Naive thymus-derived CD8-positive, alpha-beta T cell (primary cell): ENCODE data around the gene PODXL. TPM values are rescaled to one million over a fixed set of nuclear protein-coding genes. Genes with fewer than 3 reads are reported as not detected.
"Not testable (repeated sequence)": the region's sequence is repeated elsewhere in the genome, so short reads cannot be mapped to it uniquely, and the experiment has no call there.

ENCODE experiments used
- ATAC-seq, 2 donors: fragments of 150-1000 bp; cut with Tn5 transposase in 1 of 2; sonication (Bioruptor Pico), chemical (Tn5 transposase) in 1 of 2; 1 replicate in 1 of 2; 2 replicates in 1 of 2; pipeline ENCODE4 v1.10.0; 2021; ENCODE audit warnings: mild to moderate bottlenecking in 2 of 2, moderate library complexity in 2 of 2
- POLR2A ChIA-PET: fragments of 350-600 bp; sonication (Branson Sonifier 250); formaldehyde crosslinking; loops from one replicate; lab custom pipeline; 2021; ENCODE audit warnings: antibody characterized with exemption; lab: Charles Lee
- DNase-seq, 10 donors: peaks; one replicate each; pipeline versions ENCODE4 v3.0.0 to v3.0.0-alpha.2; 2020 to 2022
- H3K27ac Mint-ChIP-seq, 10 donors: one replicate each; pipeline ENCODE4 v1.8.0; 2020 to 2022; ENCODE audit warnings: mild to moderate bottlenecking in 10 of 10, mixed read lengths in 10 of 10, moderate library complexity in 4 of 10, inconsistent platforms in 1 of 10
- H3K27me3 Mint-ChIP-seq, 5 donors: one replicate each; pipeline ENCODE4 v1.8.0; 2021 to 2022; ENCODE audit warnings: mixed read lengths in 5 of 5
- H3K36me3 Mint-ChIP-seq, 3 donors: one replicate each; pipeline ENCODE4 v1.8.0; 2020 to 2022; ENCODE audit warnings: mixed read lengths in 3 of 3, mild to moderate bottlenecking in 2 of 3, inconsistent platforms in 1 of 3
- H3K4me1 Mint-ChIP-seq, 4 donors: one replicate each; pipeline ENCODE4 v1.8.0; 2021 to 2022; ENCODE audit warnings: mixed read lengths in 4 of 4
- H3K4me3 Mint-ChIP-seq, 10 donors: one replicate each; pipeline ENCODE4 v1.8.0; 2020 to 2022; ENCODE audit warnings: mild to moderate bottlenecking in 10 of 10, mixed read lengths in 10 of 10, moderate library complexity in 6 of 10, inconsistent platforms in 1 of 10
- H3K9me3 Mint-ChIP-seq, 9 donors: one replicate each; pipeline ENCODE4 v1.8.0; 2020 to 2022; ENCODE audit warnings: mixed read lengths in 9 of 9, mild to moderate bottlenecking in 3 of 9, inconsistent platforms in 1 of 9, moderate library complexity in 1 of 9
- polyA plus RNA-seq, 3 donors: library from polyadenylated mRNA; unstranded; fragments of 300-500 nt; fragmentation: Illumina TruSeq; gene quantifications; one replicate each; pipeline ENCODE4 v1.2.3, GENCODE V29; 2021
- total RNA-seq, 8 experiments: library from RNA in 2 of 8; stranded (reverse) in 2 of 8; gene quantifications; one replicate each; pipeline ENCODE4 v1.2.3 and lab custom pipeline; 2021 to 2026

The PODXL gene
- total and polyA plus RNA-seq, 5 experiments from 2014 or later, result 0.08 to 0.57 (median 0.10) TPM

- POLR2A ChIA-PET, result no interaction called here
- peaks cover 9 to 19% (median 17%) of the 10 kb centered on the region in 4 donors for H3K4me1 Mint-ChIP-seq
- DNase-seq (peak; percentile 48 to 76 (median 64)), ATAC-seq (peak; percentile 95 to 97)
- H3K27ac Mint-ChIP-seq, result peak overlapping the region in 4 of 10 donors; percentile 30 to 65 (median 42)
- H3K4me3 Mint-ChIP-seq, result peak overlapping the region in 3 of 10 donors; percentile 10 to 17 (median 15)
- no peaks in the 10 kb centered on the region for H3K36me3 Mint-ChIP-seq
- H3K27me3 Mint-ChIP-seq, result peaks cover 4 to 39% (median 15%) of the 10 kb centered on the region in 5 donors
- no peaks in the 10 kb centered on the region for H3K9me3 Mint-ChIP-seq
Measured at GRCh38 chr7:131513245-131514061, 43.0 kb downstream of the PODXL start.

GRCh38 chr7:131511774-131512535 is 44.5 kb downstream of the PODXL start:
- Mint-ChIP-seq H3K9me3 (no peaks in the 10 kb centered on the region), H3K27ac (peak overlapping the region in 2 of 10 donors; percentile 51 to 66), H3K36me3 (no peaks in the 10 kb centered on the region), H3K4me1 (peaks cover 17 to 28% (median 25%) of the 10 kb centered on the region in 4 donors), H3K27me3 (peaks cover 4 to 45% (median 15%) of the 10 kb centered on the region in 5 donors), H3K4me3 (no peak overlapping the region)
- no peak for ATAC-seq
- POLR2A ChIA-PET, result interaction anchor here (1.3 kb wide), 1 partner anchor 11 kb away, joined by 7 read pairs; no protein-coding TSS in a partner anchor
- no peak for DNase-seq

GRCh38 chr7:131511071-131511470 is 45.4 kb downstream of the PODXL start:
- peaks cover 4 to 45% (median 15%) of the 10 kb centered on the region in 5 donors for H3K27me3 Mint-ChIP-seq
- peaks cover 17 to 28% (median 25%) of the 10 kb centered on the region in 4 donors for H3K4me1 Mint-ChIP-seq
- H3K27ac Mint-ChIP-seq, result no peak overlapping the region
- POLR2A ChIA-PET, result no interaction called here
- DNase-seq, result no peak
- no peak for ATAC-seq
- H3K4me3 Mint-ChIP-seq, result no peak overlapping the region
- H3K36me3 Mint-ChIP-seq, result no peaks in the 10 kb centered on the region
- H3K9me3 Mint-ChIP-seq, result no peaks in the 10 kb centered on the region

GRCh38 chr7:131509781-131510180 is 46.6 kb downstream of the PODXL start:
- Mint-ChIP-seq H3K36me3 (no peaks in the 10 kb centered on the region), H3K4me3 (no peak overlapping the region), H3K27me3 (peaks cover 4 to 45% (median 15%) of the 10 kb centered on the region in 5 donors), H3K9me3 (no peaks in the 10 kb centered on the region), H3K4me1 (peaks cover 19 to 28% (median 25%) of the 10 kb centered on the region in 4 donors), H3K27ac (no peak overlapping the region)
- ATAC-seq, result no peak
- no peak for DNase-seq
- POLR2A ChIA-PET, result no interaction called here

GRCh38 chr7:131508754-131509486 is 47.5 kb downstream of the PODXL start:
- DNase-seq (no peak), ATAC-seq (no peak)
- no peaks in the 10 kb centered on the region for H3K36me3 Mint-ChIP-seq
- peak overlapping the region in 2 of 10 donors; percentile 58 to 78 for H3K27ac Mint-ChIP-seq
- H3K4me3 Mint-ChIP-seq, result no peak overlapping the region
- POLR2A ChIA-PET, result no interaction called here
- peaks cover 21 to 28% (median 26%) of the 10 kb centered on the region in 4 donors for H3K4me1 Mint-ChIP-seq
- no peaks in the 10 kb centered on the region for H3K9me3 Mint-ChIP-seq
- peaks cover 4 to 45% (median 15%) of the 10 kb centered on the region in 5 donors for H3K27me3 Mint-ChIP-seq

GRCh38 chr7:131507592-131508331 is 48.7 kb downstream of the PODXL start:
- peak overlapping the region in 2 of 10 donors; percentile 34 to 74 for H3K27ac Mint-ChIP-seq
- peaks cover 3 to 35% (median 9%) of the 10 kb centered on the region in 5 donors for H3K27me3 Mint-ChIP-seq
- peak overlapping the region in 8 of 10 donors; percentile 9 to 63 (median 48) for H3K4me3 Mint-ChIP-seq
- peak; percentile 91 to 93 for ATAC-seq
- POLR2A ChIA-PET, result no interaction called here
- H3K9me3 Mint-ChIP-seq, result no peaks in the 10 kb centered on the region
- DNase-seq, result peak; percentile 43 to 84 (median 76)
- H3K4me1 Mint-ChIP-seq, result peaks cover 17 to 30% (median 25%) of the 10 kb centered on the region in 4 donors
- no peaks in the 10 kb centered on the region for H3K36me3 Mint-ChIP-seq

GRCh38 chr7:131506597-131506996 is 49.8 kb downstream of the PODXL start:
- DNase-seq (no peak), ATAC-seq (no peak)
- H3K27ac Mint-ChIP-seq, result peak overlapping the region in 2 of 10 donors; percentile 25 to 77
- H3K36me3 Mint-ChIP-seq, result no peaks in the 10 kb centered on the region
- H3K4me3 Mint-ChIP-seq, result no peak overlapping the region
- POLR2A ChIA-PET, result no interaction called here
- H3K27me3 Mint-ChIP-seq, result peaks cover 3 to 27% (median 4%) of the 10 kb centered on the region in 5 donors
- peaks cover 17 to 38% (median 34%) of the 10 kb centered on the region in 4 donors for H3K4me1 Mint-ChIP-seq
- H3K9me3 Mint-ChIP-seq, result no peaks in the 10 kb centered on the region

- H3K27me3 Mint-ChIP-seq, result peaks cover 3 to 20% (median 4%) of the 10 kb centered on the region in 5 donors
- H3K4me3 Mint-ChIP-seq, result no peak overlapping the region
- ATAC-seq, result no peak
- H3K27ac Mint-ChIP-seq, result peak overlapping the region in 1 of 10 donors; percentile 67
- no peaks in the 10 kb centered on the region for H3K36me3 Mint-ChIP-seq
- no peak for DNase-seq
- H3K4me1 Mint-ChIP-seq, result peaks cover 21 to 44% (median 40%) of the 10 kb centered on the region in 4 donors
- POLR2A ChIA-PET, result no interaction called here
- no peaks in the 10 kb centered on the region for H3K9me3 Mint-ChIP-seq
Measured at GRCh38 chr7:131505636-131506557, 50.5 kb downstream of the PODXL start.

GRCh38 chr7:131505037-131505620 is 51.3 kb downstream of the PODXL start:
- not testable (repeated sequence) for H3K9me3 Mint-ChIP-seq, ATAC-seq, H3K36me3 Mint-ChIP-seq, H3K4me3 Mint-ChIP-seq, DNase-seq
- POLR2A ChIA-PET, result interaction anchor here (0.5 kb wide), 1 partner anchor 1801 kb away, joined by 5 read pairs; no protein-coding TSS in a partner anchor
- Mint-ChIP-seq H3K4me1 (peaks cover 26 to 51% (median 48%) of the 10 kb centered on the region in 4 donors), H3K27ac (peak overlapping the region in 1 of 10 donors; percentile 63), H3K27me3 (peaks cover 3 to 17% (median 4%) of the 10 kb centered on the region in 5 donors)

GRCh38 chr7:131504157-131504899 is 52.1 kb downstream of the PODXL start:
- DNase-seq (no peak), ATAC-seq (no peak)
- Mint-ChIP-seq H3K27ac (peak overlapping the region in 4 of 10 donors; percentile 24 to 63 (median 40)), H3K4me1 (peaks cover 26 to 51% (median 47%) of the 10 kb centered on the region in 4 donors), H3K9me3 (no peaks in the 10 kb centered on the region), H3K36me3 (peaks cover 0 to 3% (median 0%) of the 10 kb centered on the region in 3 donors), H3K27me3 (peaks cover 3 to 15% (median 4%) of the 10 kb centered on the region in 5 donors), H3K4me3 (no peak overlapping the region)
- POLR2A ChIA-PET, result interaction anchor here (0.5 to 0.7 kb wide), 4 partner anchors 9 to 1800 kb away, joined by 3 to 5 read pairs (median 3); no protein-coding TSS in a partner anchor
